IPS-18c (cell line): ENCODE measurements around the gene ERH.
"Not testable (repeated sequence)": the region's sequence is repeated elsewhere in the genome, so short reads cannot be mapped to it uniquely, and the experiment has no call there.

ENCODE experiments used
- H3K4me3 ChIP-seq: 2 replicates; pipeline ENCODE4 v1.7.0; 2013; ENCODE audit warnings: low read depth, mild to moderate bottlenecking, low read length, moderate library complexity; ENCODE audit not compliant: insufficient read depth
- H3K9me3 ChIP-seq: one replicate; pipeline ENCODE4 v1.6.1; 2013; ENCODE audit warnings: mild to moderate bottlenecking, low read length, moderate library complexity; ENCODE audit not compliant: control insufficient read depth, insufficient read depth

ERH gene

GRCh38 chr14:69404478-69404877, 6.4 kb upstream of the ERH start:
- H3K9me3 ChIP-seq, result no peaks in the 10 kb centered on the region
- no peak overlapping the region for H3K4me3 ChIP-seq

DNA sequence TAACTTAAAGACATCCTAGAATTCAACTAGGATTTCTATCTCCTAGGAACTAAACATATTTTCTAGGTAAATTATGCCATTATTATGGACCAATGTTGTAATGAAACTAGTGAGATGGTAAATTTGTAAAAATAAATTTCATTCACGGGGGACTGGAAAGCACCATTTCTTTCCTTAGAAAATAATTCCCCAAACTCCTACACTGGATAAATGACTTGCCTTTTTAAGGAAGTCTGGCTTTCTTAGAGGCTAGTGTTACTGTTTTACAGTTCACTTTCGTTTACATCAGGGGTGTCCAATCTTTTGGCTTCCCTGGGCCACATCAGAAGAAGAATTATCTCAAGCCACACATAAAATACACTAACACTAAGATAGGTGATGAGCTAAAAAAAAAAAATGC, 3.7 kb upstream of the ERH start:
- no peak overlapping the region for H3K4me3 ChIP-seq
- no peaks in the 10 kb centered on the region for H3K9me3 ChIP-seq

DNA sequence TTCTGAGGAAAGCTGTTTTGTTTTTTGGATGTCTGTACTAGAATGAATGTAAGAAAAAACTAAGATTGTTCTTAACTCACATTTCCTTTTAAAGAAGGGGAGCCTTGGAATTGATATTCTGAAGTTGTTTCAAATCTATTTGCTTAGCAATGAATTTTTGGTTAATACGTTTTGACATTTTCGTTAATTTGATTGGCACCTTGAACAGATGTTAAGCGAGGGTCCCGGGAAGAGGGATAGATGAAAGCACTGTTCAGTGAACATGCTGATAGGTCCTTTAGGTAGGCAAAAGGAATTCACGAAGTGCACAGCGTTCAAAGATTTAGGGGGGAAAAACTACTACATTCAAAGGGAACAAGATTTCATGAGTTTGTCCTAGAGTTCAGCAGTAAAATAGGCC, 2.1 kb upstream of the ERH start:
- Histone ChIP-seq H3K4me3 (no peak overlapping the region), H3K9me3 (no peaks in the 10 kb centered on the region)

- Histone ChIP-seq H3K9me3 (no peaks in the 10 kb centered on the region), H3K4me3 (peak overlapping the region; percentile 76; the same call in 1 of the 2 replicates)
These were observed 1.7 kb upstream of the ERH start for GRCh38 chr14:69399750-69400149.

DNA sequence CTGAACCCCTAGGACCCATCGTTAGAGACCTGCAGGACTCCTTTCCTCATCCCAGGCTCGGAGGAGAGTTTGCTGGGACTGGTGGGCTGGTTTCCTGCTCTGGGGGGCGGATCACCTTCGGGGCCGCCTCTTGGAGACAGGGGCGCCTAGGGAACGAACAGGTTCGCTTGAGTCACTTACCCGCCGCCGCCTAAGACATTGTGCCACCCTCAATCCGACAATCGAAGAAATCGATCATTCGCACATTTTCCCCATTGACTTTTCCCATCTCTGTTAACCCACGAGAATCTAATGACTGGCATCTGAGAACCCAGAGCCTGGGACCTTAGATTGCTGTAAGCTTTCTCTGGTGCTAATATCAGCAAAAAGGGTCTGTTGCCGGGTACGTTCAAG, 715 bp upstream of the ERH start:
- Histone ChIP-seq H3K4me3 (peak overlapping the region; percentile 76), H3K9me3 (no peaks in the 10 kb centered on the region)

GRCh38 chr14:69395929-69396328, 2.2 kb downstream of the ERH start:
- H3K4me3 ChIP-seq, result no peak overlapping the region
- H3K9me3 ChIP-seq, result no peaks in the 10 kb centered on the region

- Histone ChIP-seq H3K9me3 (no peaks in the 10 kb centered on the region), H3K4me3 (no peak overlapping the region)
These were observed 5.6 kb downstream of the ERH start for GRCh38 chr14:69392481-69392880.

DNA sequence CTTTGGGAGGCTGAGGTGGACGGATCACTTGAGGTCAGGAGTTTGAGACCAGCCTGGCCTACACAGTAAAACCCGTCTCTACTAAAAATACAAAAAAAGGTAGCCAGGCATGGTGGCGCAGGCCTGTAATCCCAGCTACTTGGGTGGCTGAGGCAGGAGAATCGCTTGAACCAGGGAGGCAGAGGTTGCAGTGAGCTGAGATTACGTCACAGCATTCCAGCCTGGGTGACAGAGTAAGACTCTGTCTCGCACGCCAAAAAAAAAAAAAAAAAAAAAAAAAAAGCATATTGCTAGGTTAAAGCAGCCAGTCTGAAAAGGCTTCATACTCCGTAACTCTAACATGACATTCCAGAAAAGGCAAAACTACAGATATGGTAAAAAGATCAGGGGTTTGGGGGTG, 6.7 kb downstream of the ERH start:
- not testable (repeated sequence) for H3K9me3 ChIP-seq, H3K4me3 ChIP-seq

DNA sequence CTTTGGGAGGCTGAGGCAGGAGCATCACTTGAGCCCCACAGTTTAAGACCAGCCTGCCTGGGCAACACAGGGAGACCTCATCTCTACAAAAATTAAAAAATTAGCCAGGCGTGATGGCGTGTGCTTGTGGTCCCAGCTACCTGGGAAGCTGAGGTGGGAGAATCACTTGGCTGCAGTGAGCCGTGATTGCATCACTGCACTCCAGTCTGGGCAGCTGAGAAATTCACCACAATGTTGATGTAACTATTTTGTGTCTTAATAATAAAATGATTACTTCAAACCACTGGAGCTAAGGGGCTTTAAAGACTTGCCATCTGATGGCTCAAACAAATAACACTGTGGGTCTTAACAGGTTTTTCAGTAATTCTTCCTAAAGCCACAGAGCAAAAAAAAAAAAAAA, 10.8 kb downstream of the ERH start:
- Histone ChIP-seq H3K4me3 (no peak overlapping the region), H3K9me3 (no peaks in the 10 kb centered on the region)

DNA sequence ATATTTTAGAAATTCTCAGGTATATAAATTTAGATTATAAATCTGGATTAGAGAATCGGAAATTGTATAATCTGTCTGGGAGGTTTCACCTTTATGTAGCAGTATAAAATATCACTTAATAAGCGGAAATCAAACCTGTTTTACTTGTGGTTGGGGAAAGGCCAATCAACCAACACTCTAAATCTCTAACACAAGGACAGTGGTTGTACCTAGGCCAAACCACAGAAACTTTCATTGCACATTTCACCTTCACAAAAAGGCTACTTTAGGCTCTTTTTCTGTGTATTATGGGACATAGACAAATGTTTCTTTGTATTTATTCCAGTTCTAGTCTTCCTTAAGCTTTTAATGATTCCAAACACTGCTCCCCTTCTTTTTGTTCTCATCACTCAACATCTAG, 19.8 kb downstream of the ERH start:
- Histone ChIP-seq H3K9me3 (no peaks in the 10 kb centered on the region), H3K4me3 (no peak overlapping the region)

GRCh38 chr14:69376439-69376838, 21.7 kb downstream of the ERH start:
- no peak overlapping the region for H3K4me3 ChIP-seq
- no peaks in the 10 kb centered on the region for H3K9me3 ChIP-seq

GRCh38 chr14:69375722-69376121, 22.4 kb downstream of the ERH start:
- Histone ChIP-seq H3K9me3 (no peaks in the 10 kb centered on the region), H3K4me3 (no peak overlapping the region)

- Histone ChIP-seq H3K9me3 (no peaks in the 10 kb centered on the region), H3K4me3 (no peak overlapping the region)
These were observed 22.9 kb downstream of the ERH start for GRCh38 chr14:69375182-69375581.

DNA sequence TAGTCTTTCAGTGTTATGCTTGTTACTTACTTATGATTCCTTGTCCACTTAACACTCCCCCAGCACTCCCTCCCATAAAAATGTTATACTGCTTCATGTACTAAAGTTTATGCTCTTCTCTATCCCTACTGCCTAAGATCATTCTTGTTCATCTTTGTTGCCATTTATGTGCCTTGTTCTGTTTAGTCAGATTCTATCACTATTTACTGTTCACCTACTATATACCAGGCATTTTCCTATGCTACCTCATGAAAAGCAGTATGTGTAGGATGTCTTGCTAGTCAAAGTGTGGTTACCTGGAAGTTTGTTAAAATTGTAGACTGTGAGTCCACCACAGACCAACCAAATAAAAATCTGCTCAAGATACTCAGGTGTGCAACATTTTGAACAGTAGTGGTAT, 23.9 kb downstream of the ERH start:
- Histone ChIP-seq H3K4me3 (no peak overlapping the region), H3K9me3 (no peaks in the 10 kb centered on the region)

DNA sequence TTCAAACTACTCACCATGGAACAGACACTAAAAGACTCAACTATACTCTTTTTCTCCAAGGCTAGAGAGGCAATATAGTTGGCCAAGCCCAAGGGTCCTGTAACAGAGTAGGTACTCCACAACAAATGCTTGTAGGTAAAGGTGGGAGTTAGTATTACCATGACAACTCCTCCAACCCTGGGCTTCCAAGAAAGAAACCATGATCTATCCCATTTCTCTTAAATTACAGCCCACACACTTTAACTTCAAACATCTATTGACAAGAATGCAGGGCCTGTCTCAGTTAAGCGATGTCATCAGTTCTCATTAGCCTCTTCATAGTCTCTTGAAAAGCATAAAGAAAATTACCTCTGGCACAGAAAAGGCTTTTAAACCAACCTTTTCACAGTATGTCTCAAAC, 25.0 kb downstream of the ERH start:
- no peak overlapping the region for H3K4me3 ChIP-seq

DNA sequence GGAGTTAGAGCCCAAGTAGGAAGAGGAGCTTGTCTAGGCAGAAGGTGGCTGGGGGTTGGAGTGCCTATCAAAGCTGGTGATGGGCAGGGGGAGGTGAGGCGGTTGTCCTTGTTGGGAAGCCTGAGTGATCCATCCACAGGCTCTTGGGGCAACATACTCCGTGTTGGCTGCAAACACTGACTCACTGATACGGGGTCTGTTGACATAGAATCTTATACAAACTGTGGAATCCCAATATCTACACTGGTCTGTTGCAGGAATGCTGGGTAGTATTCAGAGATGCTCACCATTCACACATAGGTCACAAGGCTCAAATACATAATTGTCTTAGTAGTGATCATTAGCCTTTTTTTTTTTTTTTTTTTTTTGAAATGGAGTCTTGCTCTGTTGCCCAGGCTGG, 26.0 kb downstream of the ERH start:
- no peaks in the 10 kb centered on the region for H3K9me3 ChIP-seq
- no peak overlapping the region for H3K4me3 ChIP-seq

More for the DNA sequence above, 25.0 kb downstream of the ERH start:
- H3K9me3 ChIP-seq, result no peaks in the 10 kb centered on the region

- Histone ChIP-seq H3K9me3 (no peaks in the 10 kb centered on the region), H3K4me3 (no peak overlapping the region)
These were observed 28.0 kb downstream of the ERH start for GRCh38 chr14:69370061-69370460.

- no peaks in the 10 kb centered on the region for H3K9me3 ChIP-seq
- H3K4me3 ChIP-seq, result no peak overlapping the region
These were observed 29.7 kb downstream of the ERH start for GRCh38 chr14:69368381-69368780.

DNA sequence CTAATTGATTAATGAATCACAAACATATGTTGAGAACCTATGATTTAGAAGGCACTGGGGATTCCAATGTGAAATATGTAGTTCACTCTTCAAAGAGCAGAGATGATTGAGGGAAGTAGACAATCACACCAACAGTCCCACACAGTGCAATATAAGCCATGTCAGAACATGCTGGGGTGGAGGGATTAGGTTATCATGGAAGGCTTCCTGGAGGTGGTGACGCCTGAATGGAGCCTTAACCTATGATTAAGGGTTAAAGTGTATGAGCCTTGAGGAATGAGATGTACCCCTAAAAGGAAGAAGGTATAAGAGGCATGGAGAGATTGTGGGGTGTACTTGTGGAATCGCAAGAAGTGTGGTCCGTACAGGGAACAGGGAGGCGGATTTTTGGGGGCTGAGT, 31.3 kb downstream of the ERH start:
- H3K9me3 ChIP-seq, result no peaks in the 10 kb centered on the region
- H3K4me3 ChIP-seq, result no peak overlapping the region

GRCh38 chr14:69366069-69366468, 32.0 kb downstream of the ERH start:
- Histone ChIP-seq H3K9me3 (no peaks in the 10 kb centered on the region), H3K4me3 (no peak overlapping the region)
